Right renal pelvis (tissue), 4 donors: ENCODE results near the gene HIPK3. TPM values are rescaled to one million over a fixed set of nuclear protein-coding genes. Genes with fewer than 3 reads are reported as not detected.

Experiments used
- DNase-seq, 4 donors: peaks; one replicate each; pipeline ENCODE4 v3.0.0-alpha.2; 2013; ENCODE audit warnings: low read depth in 4 of 4, low spot score in 3 of 4, missing footprints in 1 of 4
- polyA plus RNA-seq, 4 donors: library from polyadenylated mRNA; unstranded; fragments of 120-200 nt; gene quantifications; one replicate each; pipeline ENCODE4 v1.2.1, GENCODE V29; 2013; ENCODE audit not compliant: insufficient read length in 4 of 4

Gene HIPK3
- polyA plus RNA-seq, 4 donors, result 42.4 to 58.2 (median 54.1) TPM

GRCh38 chr11:33387581-33387980 is 130.4 kb downstream of the HIPK3 start:
- no peak for DNase-seq

DNA sequence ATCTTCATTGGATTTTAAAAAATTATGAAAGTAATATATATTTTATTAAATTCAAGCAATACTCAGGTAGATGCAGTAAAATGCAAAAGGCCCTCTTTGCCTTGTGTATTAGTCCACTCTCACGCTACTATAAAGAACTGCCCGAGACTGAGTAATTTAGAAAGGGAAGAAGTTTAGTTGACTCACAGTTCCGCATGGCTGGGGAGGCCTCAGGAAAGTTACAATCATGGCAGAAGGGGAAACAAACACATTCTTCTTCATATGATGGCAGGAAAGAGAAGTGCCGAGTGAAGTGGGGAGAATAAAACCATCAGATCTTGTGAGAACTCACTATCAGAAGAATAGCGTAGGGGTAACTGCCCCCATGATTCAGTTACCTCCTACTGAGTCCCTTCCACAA is 130.8 kb downstream of the HIPK3 start:
- no peak for DNase-seq

DNA sequence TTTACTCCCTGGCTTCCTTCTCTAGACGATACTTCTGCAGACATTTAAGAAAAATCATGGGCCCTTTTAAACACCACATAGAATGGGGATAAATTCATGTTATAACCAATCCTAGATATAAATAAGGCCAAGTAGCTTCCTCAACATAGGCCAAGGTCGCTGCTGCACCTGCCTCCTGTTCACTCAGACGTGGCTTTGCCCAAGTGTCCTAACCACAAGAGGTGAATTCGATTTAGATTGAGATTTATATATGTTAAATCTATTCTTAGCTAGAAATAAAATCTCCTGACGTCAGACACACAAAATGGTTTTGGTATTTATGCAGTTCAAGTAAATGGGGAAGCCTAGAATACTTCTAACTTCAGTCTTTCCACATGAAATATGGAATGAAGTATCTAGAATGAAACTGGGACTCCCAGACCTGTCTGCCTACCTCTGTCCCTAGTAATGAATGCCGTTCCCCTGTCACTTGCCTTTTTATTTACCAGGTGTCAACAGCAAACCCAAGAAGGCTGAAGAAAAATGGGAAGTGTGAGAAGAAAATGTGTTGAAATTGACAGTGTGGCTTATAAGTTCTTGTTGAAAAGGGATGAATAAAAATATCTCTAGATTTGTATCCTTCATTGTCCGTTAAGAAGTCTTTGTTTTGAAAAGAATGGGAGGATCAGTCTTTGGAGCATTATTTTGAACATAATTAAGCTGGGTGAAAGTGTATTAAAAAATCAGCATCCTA is 131.8 kb downstream of the HIPK3 start:
- DNase-seq, result no peak

DNA sequence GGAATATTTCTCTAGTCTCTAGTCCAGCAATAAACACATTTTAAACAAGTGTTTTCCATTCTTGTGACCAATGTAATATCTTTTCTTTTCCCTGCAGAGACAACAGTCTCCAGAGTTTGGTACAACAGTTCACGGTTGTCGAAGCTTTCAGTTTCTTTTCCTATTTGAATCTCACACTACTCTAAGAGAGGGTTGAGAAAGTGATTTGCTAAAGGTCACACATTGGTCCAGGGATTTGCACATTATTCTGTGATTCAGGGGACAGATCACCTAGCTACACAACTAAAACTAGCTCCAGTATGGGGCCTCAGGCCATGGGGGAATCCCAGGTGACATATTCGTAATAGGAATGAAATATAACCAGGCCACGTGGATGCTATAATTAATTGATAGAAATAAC is 132.5 kb downstream of the HIPK3 start:
- DNase-seq, result no peak

GRCh38 chr11:33390944-33391892 is 134.0 kb downstream of the HIPK3 start:
- DNase-seq, result no peak

- DNase-seq, result no peak
These were observed 134.7 kb downstream of the HIPK3 start for GRCh38 chr11:33391893-33392251.

GRCh38 chr11:33394431-33395109 is 137.4 kb downstream of the HIPK3 start:
- DNase-seq, result no peak

DNA sequence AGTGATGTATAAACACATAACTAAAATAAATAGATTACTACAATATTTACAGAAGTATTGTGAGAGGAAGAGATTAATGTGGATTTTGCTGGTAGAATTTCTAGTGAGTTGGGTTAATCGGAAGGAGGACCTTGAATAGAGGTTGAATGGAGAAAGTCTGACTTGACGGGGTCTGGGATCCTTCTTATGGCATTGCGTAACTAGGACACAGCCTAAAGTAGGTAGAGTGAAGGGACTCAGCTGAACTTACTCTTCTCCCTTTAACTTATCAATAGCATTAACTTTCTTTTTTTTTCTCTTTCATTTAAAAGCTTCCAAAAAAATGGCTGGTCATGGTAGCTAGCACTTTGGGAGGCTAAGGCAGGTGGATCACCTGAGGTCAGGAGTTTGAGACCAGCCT is 139.2 kb downstream of the HIPK3 start:
- DNase-seq, result no peak

DNA sequence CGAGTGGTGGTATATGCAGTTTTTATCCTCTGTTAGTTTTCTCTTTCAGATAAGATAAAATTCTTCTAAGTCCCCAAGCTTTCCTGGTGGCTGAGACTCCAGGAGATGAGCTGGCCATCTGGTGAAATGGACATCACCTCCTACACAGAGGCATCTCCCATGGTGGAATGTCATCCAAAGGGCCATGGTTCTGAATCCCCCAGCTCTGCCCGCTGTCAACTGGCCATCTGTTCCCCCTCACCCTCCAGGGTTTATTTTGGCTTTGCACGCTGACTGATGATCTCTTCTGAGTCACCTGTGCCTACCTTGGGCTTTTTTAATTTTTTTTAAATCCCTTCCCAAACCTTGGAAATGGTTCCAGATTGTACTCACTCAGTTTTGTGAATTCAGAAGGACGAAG is 142.2 kb downstream of the HIPK3 start:
- DNase-seq, result no peak

GRCh38 chr11:33402066-33402465 is 144.9 kb downstream of the HIPK3 start:
- no peak for DNase-seq

GRCh38 chr11:33403344-33403743 is 146.2 kb downstream of the HIPK3 start:
- no peak for DNase-seq

DNA sequence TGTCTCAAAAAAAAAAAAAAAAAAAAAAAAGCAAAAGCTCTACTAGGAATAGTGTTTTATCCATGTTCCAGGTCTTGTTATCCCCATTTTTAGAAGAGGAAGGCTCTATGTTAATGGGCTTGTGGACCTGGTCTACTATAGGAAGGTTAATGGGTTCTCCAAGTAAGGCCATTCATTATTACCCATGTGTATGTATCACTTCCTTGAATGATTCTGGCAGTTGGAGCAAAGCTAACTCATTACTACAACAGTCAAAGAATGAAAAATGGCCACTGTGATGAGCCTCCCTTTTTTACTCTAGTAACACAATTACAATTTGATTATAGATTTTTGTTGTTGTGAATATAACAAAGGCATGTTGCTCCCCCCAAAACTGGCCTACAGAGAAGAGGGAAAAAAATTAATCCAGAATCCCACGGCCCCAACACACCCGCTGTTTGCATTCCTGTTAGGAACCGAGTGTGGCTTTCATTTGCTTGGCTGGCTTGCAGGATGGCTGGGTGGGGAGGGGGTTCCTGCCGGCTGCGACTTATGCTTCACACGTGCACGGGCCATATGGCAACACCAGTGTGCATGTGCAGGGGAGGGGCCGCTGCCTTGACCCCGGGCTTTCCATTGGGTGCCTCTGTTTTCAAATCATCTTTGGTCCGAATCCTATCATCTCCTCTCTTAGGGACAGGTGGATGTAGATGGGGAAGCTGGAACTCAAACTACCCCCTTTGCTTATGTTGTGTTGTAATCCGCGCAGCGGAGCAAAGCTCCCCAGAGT is 148.8 kb downstream of the HIPK3 start:
- DNase-seq, result no peak

Other genes starting within 250 kb of the HIPK3 start
- gene DEPDC7, start 241.5 kb upstream of the HIPK3 start, polyA plus RNA-seq, result 1 to 10 TPM; 5.4 to 8.4 (median 6.5) TPM
- gene TCP11L1, start 217.8 kb upstream of the HIPK3 start, polyA plus RNA-seq, result 10 to 100 TPM in 3 of 4 donors, 1 to 10 TPM in 1; 9.9 to 11.6 (median 10.6) TPM
- 10 to 100 TPM; 58.4 to 68.0 (median 59.0) TPM for gene CSTF3, start 95.9 kb upstream of the HIPK3 start, polyA plus RNA-seq
- 1 to 10 TPM; 1.5 to 2.2 (median 1.8) TPM for gene KIAA1549L, start 118.7 kb downstream of the HIPK3 start, polyA plus RNA-seq